Measurements from ENCODE around the gene MYL9.
"Not testable (repeated sequence)": the region's sequence is repeated elsewhere in the genome, so short reads cannot be mapped to it uniquely, and the experiment has no call there.

Gene MYL9

GRCh38 chr20:36541227-36541767 is at the start of gene MYL9:
MYL9 (plus strand) TSS chr20:36541519; CDS start chr20:36544885, 3,366 bp downstream.
- DNase-seq: no peak

DNA sequence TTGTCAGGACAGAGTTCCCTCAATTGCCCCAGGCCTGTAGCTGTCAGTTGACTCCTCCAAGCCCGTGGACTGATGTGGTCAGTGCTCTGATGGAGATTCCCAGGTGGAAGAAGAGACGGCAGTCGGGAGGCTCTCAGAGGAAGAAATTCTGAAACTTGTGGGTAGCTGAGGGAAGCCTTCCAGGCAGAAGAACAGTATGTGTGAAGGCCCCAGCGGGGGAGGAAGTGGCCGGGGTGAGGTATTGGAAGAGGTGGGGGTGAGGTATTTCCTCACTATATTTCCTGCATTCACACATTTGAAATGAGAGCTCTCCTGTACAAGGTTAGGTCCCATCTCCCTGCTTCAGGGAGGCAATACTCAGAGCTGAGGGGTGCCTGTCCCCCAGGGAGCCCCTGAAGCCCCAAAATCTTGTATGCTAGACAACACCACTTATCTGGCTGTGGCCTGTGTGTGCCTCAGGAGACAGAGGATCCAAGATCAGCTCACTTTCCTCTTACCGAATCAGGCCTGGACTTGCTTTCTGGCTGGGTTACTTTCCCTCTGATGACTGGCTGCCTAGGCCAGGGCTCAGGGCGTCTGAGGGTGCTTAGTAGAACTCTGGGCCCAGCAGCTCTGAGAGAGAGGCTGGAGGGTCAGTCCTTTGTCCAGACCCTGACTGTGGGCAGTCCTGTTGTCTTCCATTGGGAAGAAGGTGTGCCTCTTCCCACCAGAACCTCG is 49.3 kb upstream of the MYL9 start:
- no peak for DNase-seq

DNA sequence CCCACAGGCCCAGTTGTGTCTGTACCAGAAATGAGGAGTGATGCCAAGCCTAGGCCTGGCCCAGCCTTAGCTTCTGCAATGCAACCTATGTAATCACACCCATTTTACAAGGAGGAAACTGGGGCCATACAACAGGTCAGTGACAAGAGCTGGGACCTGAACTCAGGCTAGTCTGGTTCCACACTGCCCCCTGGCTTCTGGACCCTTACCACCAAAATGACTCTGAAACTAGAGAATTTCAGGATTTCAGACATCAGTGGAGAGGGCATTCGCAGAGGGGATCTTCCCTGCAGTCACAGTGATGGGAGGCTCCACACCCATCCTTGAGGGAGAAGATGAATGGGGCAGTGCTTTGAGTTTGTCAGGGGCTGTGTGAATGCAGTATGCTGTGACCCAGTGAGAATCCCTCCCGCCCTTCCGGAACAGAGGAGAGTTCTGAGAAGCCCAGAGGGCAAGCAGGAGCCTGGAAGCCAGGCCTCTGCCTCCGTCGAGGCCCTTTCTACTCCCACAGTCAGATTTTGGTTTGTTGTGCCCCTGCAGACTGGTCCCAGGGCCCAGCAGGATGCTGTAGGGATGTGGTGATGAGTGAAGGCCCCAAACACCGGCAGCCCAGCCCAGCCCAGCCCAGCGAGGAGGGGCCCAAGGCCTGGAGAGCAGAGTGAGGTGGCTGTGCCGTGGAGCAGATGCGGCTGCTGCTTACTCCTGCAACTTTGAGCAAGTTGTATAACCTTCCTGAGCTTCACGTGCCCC is 48.1 kb upstream of the MYL9 start:
- no peak for DNase-seq

- no peak for DNase-seq
These were observed 47.6 kb upstream of the MYL9 start for GRCh38 chr20:36493801-36494114.

- no peak for DNase-seq
These were observed 44.3 kb upstream of the MYL9 start for GRCh38 chr20:36496707-36497669.

DNA sequence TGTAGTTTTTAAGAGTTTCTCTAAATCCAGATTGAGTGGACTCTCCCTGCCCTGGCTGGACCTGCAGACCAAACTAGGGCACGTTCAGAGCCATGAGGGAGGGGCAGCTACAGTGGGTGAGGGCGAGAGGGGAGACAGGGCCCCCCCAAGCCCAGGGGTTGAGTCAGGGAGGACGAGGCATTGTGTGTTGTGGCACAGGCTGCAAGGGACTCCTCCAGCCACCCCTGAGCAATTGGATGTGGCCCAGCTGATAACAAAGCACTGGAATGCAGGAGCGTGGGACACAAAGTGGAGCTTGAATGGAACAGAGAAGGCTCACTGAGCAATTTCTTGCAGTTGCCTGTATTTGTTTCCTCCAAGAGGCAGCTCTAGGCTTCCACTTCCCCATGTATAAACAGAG is 43.5 kb upstream of the MYL9 start:
- DNase-seq: no peak

DNA sequence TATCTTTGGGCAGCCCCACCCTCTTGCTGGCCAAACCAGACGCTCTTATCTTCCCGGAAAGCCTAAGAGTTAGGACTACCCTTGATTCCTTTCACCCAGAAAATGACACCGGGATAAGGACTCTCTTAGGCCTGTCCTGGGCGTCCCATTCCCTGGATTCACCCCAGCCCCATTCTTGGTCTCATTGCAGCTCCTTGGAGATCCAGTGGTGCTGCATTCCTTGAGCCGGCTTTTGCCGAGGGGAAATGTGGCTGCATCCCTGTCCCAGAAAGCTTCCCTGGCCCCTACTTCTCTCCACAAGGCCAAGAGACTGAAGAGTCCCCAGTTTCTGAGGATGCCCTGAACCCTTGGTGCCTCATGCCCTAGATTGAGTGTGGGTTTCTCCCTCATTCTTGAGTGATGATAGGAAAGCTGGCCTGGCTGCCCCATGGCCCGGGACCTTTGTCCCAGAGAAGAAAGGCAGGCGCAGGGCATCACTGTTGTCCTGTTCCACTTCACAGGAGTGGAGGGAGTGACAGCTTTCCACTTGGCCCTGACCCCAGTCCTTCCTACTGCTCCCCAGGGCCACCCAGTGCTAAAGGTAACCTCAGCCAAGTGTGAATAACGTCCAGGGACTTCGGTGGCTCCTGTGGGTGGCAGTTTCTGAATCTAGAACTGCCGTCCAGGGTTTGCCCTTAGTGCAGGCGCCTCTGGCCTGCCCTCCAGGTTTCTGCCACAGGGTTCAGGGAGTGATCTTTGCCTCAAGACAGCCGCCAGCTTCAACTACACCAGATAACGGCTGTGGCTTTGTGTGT is 42.7 kb upstream of the MYL9 start:
- DNase-seq: no peak

- no peak for DNase-seq
These were observed 42.1 kb upstream of the MYL9 start for GRCh38 chr20:36499211-36499610.

DNA sequence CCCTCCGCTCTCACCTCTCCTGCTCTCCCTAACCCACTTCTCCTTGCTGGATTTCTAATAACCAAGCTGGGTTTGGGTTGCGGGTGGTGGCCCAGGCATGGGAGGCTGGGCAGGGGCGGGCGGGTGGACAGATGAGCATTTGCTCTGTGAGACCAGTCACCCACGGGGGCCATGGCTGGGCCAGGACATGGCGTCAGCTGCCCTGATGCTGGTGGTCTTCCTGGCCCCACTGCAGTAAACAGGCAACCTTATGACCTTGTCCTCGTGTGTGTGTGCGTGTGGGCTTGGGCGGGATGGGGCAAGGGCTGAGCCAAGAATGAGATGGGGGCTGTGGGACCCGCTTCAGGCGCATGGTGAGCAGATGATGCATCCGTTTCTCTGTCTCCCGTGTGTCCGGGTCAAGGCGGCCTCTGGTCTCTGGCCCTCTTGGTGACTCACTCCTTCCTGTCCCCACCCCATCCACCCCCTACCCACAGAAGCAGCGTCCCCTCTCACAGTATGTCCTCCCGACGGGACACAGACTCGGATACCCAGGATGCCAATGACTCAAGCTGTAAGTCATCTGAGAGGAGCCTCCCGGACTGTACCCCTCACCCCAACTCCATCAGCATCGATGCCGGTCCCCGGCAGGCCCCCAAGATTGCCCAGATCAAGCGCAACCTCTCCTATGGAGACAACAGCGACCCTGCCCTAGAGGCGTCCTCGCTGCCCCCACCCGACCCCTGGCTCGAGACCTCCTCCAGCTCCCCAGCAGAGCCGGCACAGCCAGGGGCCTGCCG is 41.4 kb upstream of the MYL9 start:
- DNase-seq: no peak

- no peak for DNase-seq
These were observed 39.8 kb upstream of the MYL9 start for GRCh38 chr20:36501367-36502006.

DNA sequence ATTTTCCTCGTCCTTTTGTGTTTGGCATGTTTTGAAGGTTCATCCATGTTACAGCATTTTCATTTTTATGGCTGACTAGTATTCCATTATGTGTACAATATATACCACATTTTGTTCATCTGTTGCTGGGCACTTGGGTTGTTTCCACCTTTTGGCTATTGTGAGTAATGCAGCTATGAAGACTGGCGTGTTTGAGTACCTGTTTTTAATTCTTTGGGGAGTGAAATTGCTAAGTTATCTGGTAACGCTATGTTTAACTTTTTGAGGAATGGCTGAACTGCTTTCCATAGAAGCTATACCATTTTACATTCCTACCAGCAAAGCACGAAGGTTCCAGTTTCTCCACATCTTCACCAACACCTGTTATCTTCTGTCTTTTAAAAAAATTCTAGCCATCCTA is 37.0 kb upstream of the MYL9 start:
- DNase-seq: no peak

DNA sequence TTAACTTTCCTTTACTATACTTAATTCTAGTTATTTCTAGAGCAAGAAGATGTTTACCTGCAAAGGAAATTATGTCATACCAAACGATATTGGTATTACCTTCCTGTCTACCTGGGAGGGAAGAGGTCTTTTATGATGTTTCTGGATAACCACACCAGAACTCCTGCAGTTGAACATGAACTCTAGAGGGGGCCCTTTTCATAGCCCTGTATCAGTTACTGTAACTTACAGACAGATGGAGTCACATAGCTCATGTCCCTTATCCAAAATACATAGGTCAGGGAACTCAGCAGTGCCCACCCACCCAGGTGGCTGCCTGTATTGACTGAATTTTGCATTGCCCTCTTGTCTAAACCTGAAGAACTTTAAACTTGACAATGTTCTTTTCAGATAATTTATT is 35.1 kb upstream of the MYL9 start:
- DNase-seq: no peak

- no peak for DNase-seq
These were observed 33.6 kb upstream of the MYL9 start for GRCh38 chr20:36507746-36508145.

DNA sequence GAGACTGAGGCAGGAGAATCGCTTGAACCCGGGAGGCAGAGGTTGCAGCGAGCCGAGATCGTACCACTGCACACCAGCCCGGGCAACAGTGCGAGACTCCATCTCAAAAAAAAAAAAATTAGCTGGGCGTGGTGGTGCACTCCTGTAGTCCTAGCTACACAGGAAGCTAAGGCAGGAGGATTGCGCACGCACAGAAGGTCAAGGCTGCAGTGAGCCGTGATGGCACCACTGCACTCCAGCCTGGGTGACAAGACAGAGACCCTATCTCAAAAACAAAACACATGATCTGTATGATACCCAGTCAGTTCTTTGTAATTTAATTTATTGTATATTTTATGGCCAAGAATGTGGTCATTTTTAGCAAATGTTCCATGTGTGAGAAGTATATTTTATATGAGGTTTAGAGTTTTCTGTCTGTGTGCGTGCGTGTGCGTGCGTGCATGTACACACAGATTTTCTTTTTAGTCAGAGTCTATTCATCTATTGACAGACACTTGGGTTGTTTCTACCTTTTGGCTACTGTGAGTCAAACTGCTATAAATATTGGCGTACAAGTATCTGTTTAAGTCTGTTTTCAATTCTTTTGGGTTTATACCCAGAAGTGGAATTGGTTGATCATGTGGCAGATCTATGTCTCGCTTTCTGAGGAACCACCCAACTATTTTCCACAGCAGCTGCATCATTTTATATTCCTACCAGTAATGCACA is 22.2 kb upstream of the MYL9 start:
- DNase-seq: no peak

DNA sequence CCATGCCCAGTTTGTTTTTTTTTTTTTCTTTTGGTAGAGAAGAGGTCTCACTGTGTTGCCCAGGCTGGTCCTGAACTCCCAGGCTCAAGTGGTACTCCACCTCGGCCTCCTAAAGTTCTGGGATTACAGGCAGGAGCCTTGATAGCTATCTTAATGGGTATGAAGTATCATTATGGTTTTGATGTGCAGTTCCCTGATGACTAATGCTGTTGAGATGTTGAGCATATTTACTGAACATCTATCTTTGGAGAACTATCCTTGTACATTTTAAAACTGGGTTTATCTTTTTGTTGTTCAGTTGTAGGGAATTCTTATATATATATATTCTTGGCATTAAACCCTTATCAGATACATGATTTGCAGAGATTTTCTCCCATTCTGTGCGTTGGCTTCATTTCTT is 21.4 kb upstream of the MYL9 start:
- no peak for DNase-seq

- DNase-seq: no peak
These were observed 19.8 kb upstream of the MYL9 start for GRCh38 chr20:36521526-36521925.

- not testable (repeated sequence) for DNase-seq
These were observed 18.9 kb upstream of the MYL9 start for GRCh38 chr20:36522412-36522811.

DNA sequence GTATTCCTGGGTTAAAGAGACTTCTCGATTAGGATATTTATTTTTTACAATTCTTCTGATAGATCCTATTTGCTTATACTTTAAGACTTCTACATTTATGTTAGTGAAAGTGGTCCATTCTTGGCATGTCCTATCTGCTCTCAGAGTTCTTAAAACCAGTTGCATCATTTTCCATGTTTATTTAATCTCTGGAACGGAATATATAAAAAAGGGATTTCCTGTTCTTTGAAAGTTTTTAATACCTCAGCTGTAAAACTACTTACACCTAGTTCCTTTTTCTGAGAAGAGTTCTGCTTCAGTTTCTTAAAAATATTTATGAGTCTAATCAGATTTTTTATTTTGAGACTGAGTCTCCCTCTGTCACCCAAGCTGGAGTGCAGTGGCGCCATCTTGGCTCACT is 18.0 kb upstream of the MYL9 start:
- DNase-seq: no peak

- no peak for DNase-seq
These were observed 15.5 kb upstream of the MYL9 start for GRCh38 chr20:36525620-36526365.

Data from NCI-H748 treated with DMSO at 0.1 percent for 48 hours (cell line).